NCI-H1417 (cell line): ENCODE results near the gene C4BPA.
A peak's percentile ranks its signal among the peaks of the same experiment; 100 is the strongest.

Experiments used
- DNase-seq, 3 experiments: peaks; one replicate each; lab custom pipeline; 2025; lab: John Stamatoyannopoulos, UW

C4BPA gene

GRCh38 chr1:207103892-207104373 lies at the start of gene C4BPA:
TSS of gene C4BPA (plus strand) at chr1:207104233. CDS start at chr1:207113026, 8,793 bp downstream.
- no peak for DNase-seq

GRCh38 chr1:207054491-207054890 lies 49.5 kb upstream of the C4BPA start:
- DNase-seq, result no peak

GRCh38 chr1:207055386-207056001 lies 48.5 kb upstream of the C4BPA start:
- no peak for DNase-seq

- DNase-seq, result no peak
Measured at GRCh38 chr1:207056673-207057072, 47.4 kb upstream of the C4BPA start.

GRCh38 chr1:207058252-207058651 lies 45.8 kb upstream of the C4BPA start:
- DNase-seq, result peak in 1 of 3 experiments; percentile 45

GRCh38 chr1:207058878-207059867 lies 44.9 kb upstream of the C4BPA start:
- DNase-seq, result peak in 2 of 3 experiments; percentile 48 to 96

GRCh38 chr1:207059881-207060280 lies 44.2 kb upstream of the C4BPA start:
- DNase-seq, result no peak

GRCh38 chr1:207060596-207060995 lies 43.4 kb upstream of the C4BPA start:
- no peak for DNase-seq

GRCh38 chr1:207062058-207062457 lies 42.0 kb upstream of the C4BPA start:
- no peak for DNase-seq

GRCh38 chr1:207063014-207063413 lies 41.0 kb upstream of the C4BPA start:
- no peak for DNase-seq

GRCh38 chr1:207064561-207064960 lies 39.5 kb upstream of the C4BPA start:
- no peak for DNase-seq

GRCh38 chr1:207067185-207067584 lies 36.8 kb upstream of the C4BPA start:
- DNase-seq, result no peak

GRCh38 chr1:207067665-207068064 lies 36.4 kb upstream of the C4BPA start:
- DNase-seq, result no peak

GRCh38 chr1:207069061-207069460 lies 35.0 kb upstream of the C4BPA start:
- DNase-seq, result no peak

- DNase-seq, result no peak
Measured at GRCh38 chr1:207069858-207070506, 34.1 kb upstream of the C4BPA start.

- no peak for DNase-seq
Measured at GRCh38 chr1:207070811-207071210, 33.2 kb upstream of the C4BPA start.

GRCh38 chr1:207071426-207071825 lies 32.6 kb upstream of the C4BPA start:
- DNase-seq, result no peak

GRCh38 chr1:207072233-207072632 lies 31.8 kb upstream of the C4BPA start:
- DNase-seq, result no peak

GRCh38 chr1:207073906-207074820 lies 29.9 kb upstream of the C4BPA start:
- no peak for DNase-seq

- no peak for DNase-seq
Measured at GRCh38 chr1:207076181-207076955, 27.7 kb upstream of the C4BPA start.

- no peak for DNase-seq
Measured at GRCh38 chr1:207077012-207077411, 27.0 kb upstream of the C4BPA start.
